H7 (cell line): ENCODE measurements around the gene WFS1. TPM values are rescaled to one million over a fixed set of nuclear protein-coding genes. Genes with fewer than 3 reads are reported as not detected.

Experiments used
- DNase-seq: peaks from one replicate; pipeline ENCODE4 v3.0.0; 2012
- H3K27me3 ChIP-seq: 2 replicates; pipeline ENCODE4 v1.6.0; 2011; ENCODE audit warnings: mild to moderate bottlenecking, low read length; ENCODE audit not compliant: control insufficient read depth, insufficient read depth
- H3K36me3 ChIP-seq: replicated peaks from 2 replicates; pipeline ENCODE4 v1.5.1; 2011; ENCODE audit warnings: low read length; ENCODE audit not compliant: control insufficient read depth, insufficient read depth
- H3K4me3 ChIP-seq: 2 replicates; pipeline ENCODE4 v1.5.1; 2011; ENCODE audit warnings: low read depth, mild to moderate bottlenecking, control low read depth, low read length, moderate library complexity; ENCODE audit not compliant: insufficient read depth
- total RNA-seq: library from RNA; depleted of rRNA; stranded (reverse); fragments of >200 nt; shearing (Covaris generic); gene quantifications from 2 replicates; pipeline ENCODE4 v1.2.3, GENCODE V29; 2014; rRNA removed

The WFS1 gene, protein sequence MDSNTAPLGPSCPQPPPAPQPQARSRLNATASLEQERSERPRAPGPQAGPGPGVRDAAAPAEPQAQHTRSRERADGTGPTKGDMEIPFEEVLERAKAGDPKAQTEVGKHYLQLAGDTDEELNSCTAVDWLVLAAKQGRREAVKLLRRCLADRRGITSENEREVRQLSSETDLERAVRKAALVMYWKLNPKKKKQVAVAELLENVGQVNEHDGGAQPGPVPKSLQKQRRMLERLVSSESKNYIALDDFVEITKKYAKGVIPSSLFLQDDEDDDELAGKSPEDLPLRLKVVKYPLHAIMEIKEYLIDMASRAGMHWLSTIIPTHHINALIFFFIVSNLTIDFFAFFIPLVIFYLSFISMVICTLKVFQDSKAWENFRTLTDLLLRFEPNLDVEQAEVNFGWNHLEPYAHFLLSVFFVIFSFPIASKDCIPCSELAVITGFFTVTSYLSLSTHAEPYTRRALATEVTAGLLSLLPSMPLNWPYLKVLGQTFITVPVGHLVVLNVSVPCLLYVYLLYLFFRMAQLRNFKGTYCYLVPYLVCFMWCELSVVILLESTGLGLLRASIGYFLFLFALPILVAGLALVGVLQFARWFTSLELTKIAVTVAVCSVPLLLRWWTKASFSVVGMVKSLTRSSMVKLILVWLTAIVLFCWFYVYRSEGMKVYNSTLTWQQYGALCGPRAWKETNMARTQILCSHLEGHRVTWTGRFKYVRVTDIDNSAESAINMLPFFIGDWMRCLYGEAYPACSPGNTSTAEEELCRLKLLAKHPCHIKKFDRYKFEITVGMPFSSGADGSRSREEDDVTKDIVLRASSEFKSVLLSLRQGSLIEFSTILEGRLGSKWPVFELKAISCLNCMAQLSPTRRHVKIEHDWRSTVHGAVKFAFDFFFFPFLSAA
- total RNA-seq: 21.0 and 22.6 TPM in 2 replicates

DNA sequence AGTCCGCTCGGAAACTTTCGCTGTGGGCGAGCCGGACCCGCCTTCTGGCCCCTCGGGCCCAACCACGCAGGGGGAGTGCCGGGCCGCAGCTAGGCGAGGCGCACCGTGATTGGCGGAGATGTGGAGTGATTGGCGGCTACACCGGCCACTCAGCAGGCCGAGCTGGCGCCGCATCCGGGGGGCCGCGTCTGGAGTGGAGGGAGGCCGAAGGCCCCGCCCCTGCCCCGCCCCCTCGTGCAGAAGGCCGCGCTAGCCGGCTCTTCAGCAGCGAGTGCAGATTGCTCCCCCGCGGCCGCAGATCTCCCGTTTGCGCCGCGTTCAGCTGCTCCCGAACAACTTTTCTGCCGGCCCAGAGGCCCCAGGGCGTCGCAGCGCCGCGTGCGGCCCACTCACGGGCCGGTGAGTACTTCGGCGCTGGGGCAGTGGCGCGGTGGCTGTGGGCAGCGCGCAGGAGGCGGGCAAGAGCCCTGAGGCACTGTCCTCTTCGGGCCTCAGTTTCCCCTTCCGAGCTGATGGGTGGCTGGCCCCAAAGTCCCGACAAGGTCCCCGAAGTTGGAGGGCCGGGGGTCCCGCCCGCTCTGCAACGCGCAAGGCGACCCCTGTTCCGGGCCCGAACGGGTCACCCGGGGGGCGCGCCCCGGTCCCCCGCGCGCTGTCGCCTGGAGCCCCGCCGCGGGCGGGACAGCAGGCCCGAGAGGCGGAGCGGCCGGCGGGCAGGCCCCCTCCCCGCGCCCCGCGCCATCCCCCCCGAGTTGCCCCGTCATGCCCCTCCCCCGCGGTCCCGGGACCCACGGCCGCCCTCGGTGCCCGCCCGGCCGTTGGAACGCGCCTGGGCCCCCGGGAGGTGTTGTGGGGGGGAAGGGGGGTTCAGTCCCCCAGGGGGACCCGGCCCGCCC lies at the start of gene WFS1:
Gene WFS1, plus strand, starts transcription at position 235 of the 896 bp plus-strand sequence. CDS start 7,606 bp downstream, outside the sequence.
- Histone ChIP-seq H3K4me3 (peak within 1 kb of the TSS; percentile 95), H3K36me3 (no peaks in the 10 kb centered on the region), H3K27me3 (peaks cover 2% of the 10 kb centered on the region)
- peak; percentile 100 for DNase-seq

DNA sequence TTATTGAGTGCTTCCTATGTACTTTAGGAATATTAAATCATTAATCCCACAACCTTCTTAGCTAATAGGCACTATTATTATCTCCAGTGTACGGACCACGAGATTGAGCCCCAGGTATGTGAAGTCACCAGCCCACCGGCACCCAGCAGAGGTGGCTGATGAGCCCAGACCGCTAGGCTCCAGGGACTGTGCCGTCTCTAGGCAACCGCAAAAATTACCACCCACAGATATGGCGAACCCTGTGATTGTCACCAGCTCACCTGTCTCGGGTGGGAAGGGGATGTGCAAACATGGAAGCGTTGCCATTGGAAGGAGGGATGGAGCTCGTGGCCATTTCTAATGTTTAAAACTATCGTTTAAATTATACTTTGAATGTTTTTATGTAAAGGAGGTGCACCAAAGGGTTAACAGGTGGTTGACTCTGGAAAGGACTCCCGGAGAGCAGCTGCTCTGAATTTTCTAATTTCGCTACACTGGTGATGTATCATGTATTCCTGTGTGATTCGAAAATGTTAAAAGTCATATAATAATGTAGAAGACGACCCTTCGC lies 48.3 kb upstream of the WFS1 start:
- Histone ChIP-seq H3K36me3 (no peaks in the 10 kb centered on the region), H3K27me3 (peaks cover 10% of the 10 kb centered on the region), H3K4me3 (peak overlapping the region; percentile 48)
- peak; percentile 58 for DNase-seq

DNA sequence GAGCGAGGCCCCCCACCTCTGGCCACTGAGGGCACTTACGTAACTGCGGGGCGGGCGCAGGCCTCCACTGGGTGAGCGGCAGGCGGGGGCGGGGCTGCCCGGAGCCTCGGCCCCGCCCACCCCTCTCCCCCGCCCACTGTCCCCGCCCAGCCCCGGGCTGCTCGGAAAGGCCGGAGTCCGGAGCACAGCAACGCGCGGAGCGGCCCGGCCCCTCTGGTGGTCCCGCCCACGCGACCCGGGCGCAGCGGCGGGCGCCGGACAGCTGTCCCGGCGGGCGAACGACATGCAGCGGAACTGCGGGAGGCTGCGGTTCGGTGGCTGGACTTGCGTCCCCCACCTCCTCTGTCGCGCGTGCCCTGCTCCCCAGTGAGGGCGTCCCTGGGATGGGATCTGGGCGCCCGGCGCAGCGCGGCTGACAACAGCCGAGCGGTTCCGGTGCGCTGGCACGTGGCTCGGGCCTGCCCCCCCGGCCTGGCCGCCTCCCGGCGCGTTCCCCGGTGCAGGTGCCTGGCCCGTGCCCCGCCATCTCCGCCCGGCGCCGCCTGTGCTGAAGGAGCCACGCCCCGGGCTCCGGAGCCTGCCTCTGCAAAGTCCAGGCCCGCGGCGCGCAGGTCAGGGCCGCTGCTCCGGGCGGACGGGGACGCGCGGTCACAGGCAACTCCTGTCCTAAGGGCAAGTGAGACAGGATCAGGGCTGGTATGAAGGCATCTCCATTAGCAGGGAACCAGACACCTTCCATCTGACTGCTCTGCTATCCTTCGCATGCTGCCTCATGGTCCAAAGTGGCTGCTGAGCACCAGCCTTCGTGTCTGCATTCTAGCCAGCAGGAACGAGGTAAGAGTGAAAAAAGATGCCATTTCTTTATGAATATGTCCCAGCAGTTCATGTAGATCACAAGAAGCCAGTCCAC lies 47.5 kb upstream of the WFS1 start:
- no peaks in the 10 kb centered on the region for H3K36me3 ChIP-seq
- DNase-seq: peak; percentile 98
- peak overlapping the region; percentile 48 for H3K4me3 ChIP-seq
- H3K27me3 ChIP-seq: peaks cover 10% of the 10 kb centered on the region

DNA sequence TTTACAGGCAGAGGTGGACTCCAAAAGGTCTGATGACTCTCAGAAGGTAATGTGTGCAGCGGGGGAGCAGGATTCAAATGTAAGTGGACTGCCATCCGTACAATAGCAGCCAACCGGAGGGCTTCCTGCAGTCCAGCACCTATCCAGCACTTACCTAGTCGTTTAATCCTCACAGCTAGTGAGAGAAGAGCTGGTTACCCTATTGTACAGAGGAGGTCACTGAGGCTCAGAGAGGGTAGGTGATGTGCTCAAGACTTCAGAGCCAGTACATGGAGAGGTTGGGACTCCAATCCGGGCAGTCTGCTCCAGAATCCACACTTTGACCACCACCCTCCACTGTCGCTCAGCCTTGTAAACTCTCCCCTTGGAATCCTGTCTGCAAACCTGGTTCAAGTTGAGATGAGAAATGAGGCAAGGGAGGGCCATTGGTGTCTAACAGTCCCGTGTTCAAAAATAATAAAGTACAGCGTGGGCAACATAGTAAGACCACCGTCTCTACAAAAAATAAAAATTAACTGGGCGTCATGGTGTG lies 46.8 kb upstream of the WFS1 start:
- peak; percentile 79 for DNase-seq
- no peaks in the 10 kb centered on the region for H3K36me3 ChIP-seq
- H3K4me3 ChIP-seq: no peak overlapping the region
- peaks cover 10% of the 10 kb centered on the region for H3K27me3 ChIP-seq

DNA sequence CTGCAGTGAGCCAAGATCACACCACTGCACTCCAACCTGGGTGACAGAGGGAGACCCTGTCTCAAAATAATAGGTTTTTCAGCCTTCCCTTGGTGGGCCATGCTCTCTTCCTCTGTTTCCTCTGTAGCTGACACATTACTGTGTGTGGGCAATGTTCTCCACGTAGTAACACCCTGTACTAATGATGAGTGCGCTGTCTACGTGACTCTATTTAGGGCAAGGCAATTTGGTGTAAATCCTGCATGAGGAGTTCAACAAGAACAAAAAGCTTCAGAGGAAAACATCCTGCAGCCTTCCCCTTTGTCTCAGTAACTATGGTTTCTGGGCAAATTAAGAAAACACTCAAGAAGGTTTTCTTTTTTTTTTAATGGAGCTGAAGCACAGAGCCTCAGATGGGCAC lies 44.9 kb upstream of the WFS1 start:
- Histone ChIP-seq H3K4me3 (no peak overlapping the region), H3K36me3 (no peaks in the 10 kb centered on the region), H3K27me3 (peaks cover 10% of the 10 kb centered on the region)
- no peak for DNase-seq

DNA sequence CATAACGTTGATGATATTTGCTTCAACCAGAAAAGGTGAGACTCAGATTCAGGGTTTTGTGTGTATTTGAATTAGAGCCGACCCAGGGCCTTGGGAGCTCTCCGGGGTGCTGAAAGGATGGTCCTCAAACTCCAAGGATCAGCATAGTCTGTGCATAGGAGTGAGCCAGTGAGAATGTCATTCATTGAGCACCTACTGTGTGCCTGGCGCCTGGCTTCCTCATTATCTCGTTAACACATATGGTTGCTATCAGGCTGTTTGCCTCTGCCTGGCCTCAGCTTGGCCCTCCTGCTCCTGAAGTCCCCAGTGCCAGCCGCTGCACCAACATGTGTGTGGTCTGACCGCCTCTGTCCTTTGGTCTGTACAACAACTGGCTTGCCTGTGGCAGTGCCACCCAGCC lies 44.2 kb upstream of the WFS1 start:
- no peak overlapping the region for H3K4me3 ChIP-seq
- H3K27me3 ChIP-seq: peaks cover 8% of the 10 kb centered on the region
- H3K36me3 ChIP-seq: no peaks in the 10 kb centered on the region
- peak; percentile 85 for DNase-seq

DNA sequence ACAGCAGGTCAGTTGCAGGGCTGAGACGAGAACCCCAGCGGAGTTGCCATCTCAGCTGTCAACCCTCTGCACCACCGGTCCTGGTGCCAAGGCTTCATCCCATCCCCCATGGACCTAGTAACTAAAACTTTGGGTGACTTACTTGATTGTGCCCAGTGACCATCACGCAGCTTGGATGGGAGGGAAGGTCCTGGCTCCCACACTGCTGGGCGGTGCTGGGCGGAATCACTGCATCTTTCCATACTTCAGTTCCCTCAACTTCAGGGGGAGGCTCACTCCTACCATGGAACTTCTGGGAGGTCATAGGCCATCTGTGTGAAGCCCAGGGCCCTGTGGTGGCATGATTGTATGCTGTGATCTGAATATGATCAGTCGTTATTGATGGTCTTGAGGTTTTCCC lies 43.1 kb upstream of the WFS1 start:
- H3K36me3 ChIP-seq: no peaks in the 10 kb centered on the region
- H3K4me3 ChIP-seq: no peak overlapping the region
- H3K27me3 ChIP-seq: peaks cover 6% of the 10 kb centered on the region
- DNase-seq: no peak

DNA sequence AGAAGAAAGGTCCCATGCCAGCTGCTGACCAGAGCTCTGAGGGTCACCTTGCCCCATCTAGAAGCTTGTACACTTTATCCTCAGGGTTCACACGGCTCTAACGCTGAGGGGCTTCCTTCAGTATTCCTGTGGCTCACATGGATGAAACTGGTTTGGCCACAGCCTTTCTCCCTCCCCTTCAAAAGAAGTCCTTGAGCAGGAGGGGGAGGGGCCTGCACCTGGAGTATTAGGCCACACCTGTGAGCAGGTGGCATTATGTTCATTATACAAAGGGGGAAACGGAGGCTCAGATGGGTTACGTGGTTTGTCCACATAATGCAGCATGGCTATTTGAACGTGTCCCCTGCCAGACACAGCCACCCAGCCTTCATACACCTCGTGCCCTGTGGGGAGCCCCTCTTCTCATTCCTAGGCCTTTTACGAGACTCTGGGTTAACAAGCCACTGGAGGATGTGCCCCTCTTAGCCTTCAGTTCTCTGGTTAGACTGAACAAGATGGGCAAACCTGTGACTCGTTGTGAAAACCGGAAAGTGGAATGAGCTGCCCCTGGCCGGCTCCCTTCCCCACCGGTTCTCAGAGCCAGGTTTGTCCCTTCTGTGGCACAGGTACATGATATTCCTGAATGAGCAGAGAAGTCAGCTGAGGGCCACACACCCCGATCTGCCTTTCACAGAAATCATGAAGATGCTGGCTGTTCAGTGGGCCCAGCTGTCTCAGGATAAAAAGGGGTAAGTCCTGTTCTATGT lies 42.1 kb upstream of the WFS1 start:
- no peaks in the 10 kb centered on the region for H3K36me3 ChIP-seq
- H3K27me3 ChIP-seq: peaks cover 3% of the 10 kb centered on the region
- peak; percentile 35 for DNase-seq
- no peak overlapping the region for H3K4me3 ChIP-seq

DNA sequence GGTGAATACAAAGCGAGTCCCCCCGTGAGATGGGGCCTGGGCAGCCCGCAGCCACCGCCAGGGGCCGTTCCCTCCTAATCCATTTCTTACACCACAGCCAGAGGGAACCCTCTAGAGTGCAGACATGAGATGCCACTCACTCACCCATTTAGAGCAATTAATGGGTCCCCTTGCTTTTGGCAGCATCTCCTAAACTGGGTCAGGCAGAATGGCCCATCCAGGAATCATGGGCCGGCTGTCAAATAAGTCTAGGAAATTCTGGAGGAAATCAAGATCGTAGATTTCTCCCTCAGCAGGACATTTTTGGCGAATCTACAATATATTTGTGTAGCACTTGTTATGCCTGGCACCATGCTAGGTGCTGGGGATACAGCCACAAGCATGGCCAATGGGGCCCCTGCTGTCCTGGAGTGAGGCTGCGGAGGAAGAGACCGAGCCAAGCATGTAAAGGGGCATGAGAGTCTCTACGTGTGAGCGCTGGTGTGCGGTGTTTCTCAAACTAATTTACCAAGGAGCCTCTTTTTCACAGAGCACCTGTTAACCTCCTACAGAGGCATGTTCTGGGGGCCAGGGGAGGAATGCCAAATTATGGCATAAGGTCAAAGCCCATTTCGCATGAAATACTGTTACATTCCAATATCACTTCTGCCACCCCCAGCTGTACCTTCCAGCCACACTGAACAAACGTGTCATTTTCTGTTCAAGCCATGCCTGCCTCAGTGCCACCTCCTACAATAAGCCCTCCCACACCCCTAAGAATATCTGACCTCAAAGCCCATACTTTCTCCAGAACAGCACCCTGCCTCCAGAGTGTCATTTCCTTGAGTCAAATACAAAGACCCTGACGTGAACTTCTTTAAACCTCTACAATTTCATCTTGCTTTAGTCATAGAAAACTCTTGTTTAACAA lies 41.2 kb upstream of the WFS1 start:
- Histone ChIP-seq H3K27me3 (no peaks in the 10 kb centered on the region), H3K36me3 (no peaks in the 10 kb centered on the region), H3K4me3 (no peak overlapping the region)
- DNase-seq: peak; percentile 59

DNA sequence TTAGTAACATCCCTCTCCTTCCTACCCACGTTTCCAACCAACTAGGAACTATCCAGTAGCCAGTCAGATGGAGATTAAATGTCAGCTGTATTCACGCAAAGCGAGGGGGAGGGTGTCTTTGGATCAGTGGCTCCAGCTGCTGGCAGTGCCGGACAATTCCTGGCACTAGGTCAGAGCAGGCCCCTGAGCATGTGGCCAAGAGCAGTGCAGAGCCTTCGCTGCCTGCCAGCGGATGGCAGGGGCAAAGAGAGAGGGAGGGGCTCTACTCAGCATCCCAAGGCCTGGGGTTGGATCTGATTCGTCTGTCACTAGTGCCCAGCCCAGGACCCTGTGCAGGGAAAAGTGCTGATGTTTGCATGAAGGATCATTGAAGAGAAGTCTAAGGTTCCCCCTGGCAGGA lies 40.6 kb upstream of the WFS1 start:
- peak; percentile 43 for DNase-seq

DNA sequence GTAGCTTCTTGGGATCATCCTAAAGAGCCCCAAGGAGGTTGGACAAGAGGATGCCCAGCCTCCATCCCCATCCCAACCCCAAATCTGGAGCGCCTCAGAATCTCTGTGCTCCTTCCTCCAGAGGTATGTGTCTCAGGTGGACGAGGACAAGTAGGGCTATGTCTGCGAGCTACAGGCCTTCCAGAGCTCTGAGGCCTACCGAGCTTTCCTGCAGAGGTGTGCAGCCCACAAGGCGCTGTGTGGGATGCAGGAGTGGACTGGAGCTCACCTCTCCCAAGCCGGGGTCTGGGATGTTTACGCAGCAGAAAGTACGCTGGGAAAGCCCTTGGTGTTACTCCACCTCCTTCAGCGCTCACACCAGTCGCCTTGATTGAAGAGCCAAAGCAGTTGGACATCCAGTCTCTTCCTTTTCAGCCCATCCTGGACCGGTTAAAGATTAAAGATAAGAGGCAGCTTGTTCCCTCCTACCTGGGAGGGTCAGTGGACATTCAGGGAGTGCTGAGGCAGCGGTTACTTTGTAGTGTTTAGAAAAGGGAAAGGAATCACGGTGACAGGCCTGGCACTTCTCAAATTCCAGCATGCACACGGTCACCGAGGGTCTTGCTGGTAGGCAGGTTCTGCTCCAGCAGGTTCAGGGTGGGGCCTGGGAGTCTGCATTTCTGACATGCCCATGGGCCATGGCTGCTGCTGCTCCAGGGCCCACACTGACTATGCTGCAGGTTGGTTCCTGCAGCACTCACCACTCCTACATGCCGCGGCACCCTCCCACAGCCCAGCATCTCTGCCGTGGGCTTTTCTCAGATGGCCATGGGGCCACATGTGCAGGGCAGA lies 39.8 kb upstream of the WFS1 start:
- Histone ChIP-seq H3K4me3 (no peak overlapping the region), H3K36me3 (no peaks in the 10 kb centered on the region), H3K27me3 (no peaks in the 10 kb centered on the region)
- no peak for DNase-seq

More for the DNA sequence above, 40.6 kb upstream of the WFS1 start:
- H3K36me3 ChIP-seq: no peaks in the 10 kb centered on the region
- H3K27me3 ChIP-seq: no peaks in the 10 kb centered on the region
- H3K4me3 ChIP-seq: no peak overlapping the region
